Omental fat pad (tissue), 4 donors: ENCODE measurements around the gene APOD. TPM values are rescaled to one million over a fixed set of nuclear protein-coding genes. Genes with fewer than 3 reads are reported as not detected.
"Not testable (repeated sequence)": the region's sequence is repeated elsewhere in the genome, so short reads cannot be mapped to it uniquely, and the experiment has no call there.

ENCODE experiments used
- ATAC-seq: fragments of 150-250 bp; one replicate; pipeline ENCODE4 v1.9.1; 2016; ENCODE audit warnings: mild to moderate bottlenecking, moderate library complexity; ENCODE audit not compliant: low FRiP score
- DNase-seq: peaks from one replicate; pipeline ENCODE4 v3.0.0-alpha.2; 2019; ENCODE audit warnings: low spot score
- CTCF ChIP-seq, 3 donors: fragments of 450-650 bp; IDR thresholded peaks; one replicate each; pipeline ENCODE4 v1.5.1; 2016 to 2017; ENCODE audit warnings: antibody characterized with exemption in 3 of 3, mild to moderate bottlenecking in 3 of 3, moderate library complexity in 2 of 3
- total RNA-seq, 4 donors: library from RNA; depleted of rRNA; stranded (reverse); fragments of >200 nt; gene quantifications; one replicate each; pipeline ENCODE4 v1.1.0, GENCODE V29; 2016

APOD gene
- total RNA-seq, 4 donors from 2014 or later = 340 to 1,610 (median 888) TPM

- no peak for DNase-seq
Measured at GRCh38 chr3:195609229-195609628, 25.5 kb upstream of the APOD start.

GRCh38 chr3:195601785-195602184, 18.0 kb upstream of the APOD start:
- ATAC-seq, DNase-seq: not testable (repeated sequence)

More at GRCh38 chr3:195609229-195609628, 25.5 kb upstream of the APOD start:
- TF ChIP-seq CTCF (IDR thresholded peaks at IDR 0.05) = no peak
- ATAC-seq = no peak

GRCh38 chr3:195601382-195601781, 17.6 kb upstream of the APOD start:
- no peak for TF ChIP-seq CTCF (IDR thresholded peaks at IDR 0.05)
- DNase-seq (no peak), ATAC-seq (no peak)

- DNase-seq, ATAC-seq: not testable (repeated sequence)
Measured at GRCh38 chr3:195599926-195600325, 16.2 kb upstream of the APOD start.

GRCh38 chr3:195599516-195599915, 15.8 kb upstream of the APOD start:
- DNase-seq, ATAC-seq: not testable (repeated sequence)

- TF ChIP-seq CTCF (IDR thresholded peaks at IDR 0.05) = no peak
- ATAC-seq = no peak
- no peak for DNase-seq
Measured at GRCh38 chr3:195597848-195598247, 14.1 kb upstream of the APOD start.

- DNase-seq (no peak), ATAC-seq (no peak)
- TF ChIP-seq CTCF (IDR thresholded peaks at IDR 0.05) = no peak
Measured at GRCh38 chr3:195597229-195597628, 13.5 kb upstream of the APOD start.

- ATAC-seq = no peak
- no peak for DNase-seq
- no peak for TF ChIP-seq CTCF (IDR thresholded peaks at IDR 0.05)
Measured at GRCh38 chr3:195596765-195597171, 13.0 kb upstream of the APOD start.
